BE2C (cell line): ENCODE data around the gene STING1.

ENCODE experiments used
- DNase-seq: peaks from one replicate; pipeline ENCODE4 v3.0.0-alpha.2; 2020
- H3K27me3 ChIP-seq: fragments of 250-450 bp; sonication (Bioruptor Pico); 2 replicates; pipeline ENCODE4 v1.5.1; 2020; ENCODE audit warnings: mild to moderate bottlenecking
- H3K36me3 ChIP-seq: fragments of 250-450 bp; sonication (Bioruptor Pico); 2 replicates; pipeline ENCODE4 v1.5.1; 2020; ENCODE audit warnings: mild to moderate bottlenecking
- H3K4me1 ChIP-seq: fragments of 250-450 bp; sonication (Bioruptor Pico); 2 replicates; pipeline ENCODE4 v1.5.1; 2020
- H3K4me3 ChIP-seq: 2 replicates; pipeline ENCODE4 v1.5.1; 2011; ENCODE audit warnings: low read depth, low read length
- H3K9me3 ChIP-seq: fragments of 250-450 bp; sonication (Bioruptor Pico); 2 replicates; pipeline ENCODE4 v1.5.1; 2020
- TF ChIP-seq, protein P1 (sequence below): IDR thresholded peaks from 2 replicates; pipeline ENCODE4 v1.5.1; 2012; ENCODE audit warnings: mild to moderate bottlenecking, low read depth, low read length

Gene STING1

DNA sequence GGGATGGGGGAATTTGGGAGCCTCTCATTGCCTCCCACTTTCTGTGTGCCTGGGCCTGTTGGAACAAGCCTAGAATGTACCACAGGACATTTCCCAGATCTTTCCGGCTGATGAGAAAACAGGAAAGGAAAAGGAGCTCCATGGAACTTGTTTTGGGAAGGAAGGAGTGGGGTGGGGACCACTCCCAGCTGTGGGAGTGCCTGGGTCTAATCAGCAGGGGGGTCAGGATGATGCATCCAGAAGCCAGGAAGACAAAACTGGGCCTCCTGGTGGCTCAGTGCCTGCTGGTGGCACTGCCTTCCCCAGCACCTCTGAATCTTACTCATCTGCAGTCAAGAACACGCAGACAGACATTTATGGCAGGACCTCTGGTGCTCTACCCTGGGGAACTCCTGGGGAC lies 9.0 kb downstream of the STING1 start:
- Histone ChIP-seq H3K4me3 (no peak overlapping the region), H3K27me3 (no peaks in the 10 kb centered on the region), H3K4me1 (no peaks in the 10 kb centered on the region), H3K9me3 (no peaks in the 10 kb centered on the region), H3K36me3 (no peaks in the 10 kb centered on the region)
- TF ChIP-seq, protein P1, sequence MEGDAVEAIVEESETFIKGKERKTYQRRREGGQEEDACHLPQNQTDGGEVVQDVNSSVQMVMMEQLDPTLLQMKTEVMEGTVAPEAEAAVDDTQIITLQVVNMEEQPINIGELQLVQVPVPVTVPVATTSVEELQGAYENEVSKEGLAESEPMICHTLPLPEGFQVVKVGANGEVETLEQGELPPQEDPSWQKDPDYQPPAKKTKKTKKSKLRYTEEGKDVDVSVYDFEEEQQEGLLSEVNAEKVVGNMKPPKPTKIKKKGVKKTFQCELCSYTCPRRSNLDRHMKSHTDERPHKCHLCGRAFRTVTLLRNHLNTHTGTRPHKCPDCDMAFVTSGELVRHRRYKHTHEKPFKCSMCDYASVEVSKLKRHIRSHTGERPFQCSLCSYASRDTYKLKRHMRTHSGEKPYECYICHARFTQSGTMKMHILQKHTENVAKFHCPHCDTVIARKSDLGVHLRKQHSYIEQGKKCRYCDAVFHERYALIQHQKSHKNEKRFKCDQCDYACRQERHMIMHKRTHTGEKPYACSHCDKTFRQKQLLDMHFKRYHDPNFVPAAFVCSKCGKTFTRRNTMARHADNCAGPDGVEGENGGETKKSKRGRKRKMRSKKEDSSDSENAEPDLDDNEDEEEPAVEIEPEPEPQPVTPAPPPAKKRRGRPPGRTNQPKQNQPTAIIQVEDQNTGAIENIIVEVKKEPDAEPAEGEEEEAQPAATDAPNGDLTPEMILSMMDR = no peak
- no peak for DNase-seq

DNA sequence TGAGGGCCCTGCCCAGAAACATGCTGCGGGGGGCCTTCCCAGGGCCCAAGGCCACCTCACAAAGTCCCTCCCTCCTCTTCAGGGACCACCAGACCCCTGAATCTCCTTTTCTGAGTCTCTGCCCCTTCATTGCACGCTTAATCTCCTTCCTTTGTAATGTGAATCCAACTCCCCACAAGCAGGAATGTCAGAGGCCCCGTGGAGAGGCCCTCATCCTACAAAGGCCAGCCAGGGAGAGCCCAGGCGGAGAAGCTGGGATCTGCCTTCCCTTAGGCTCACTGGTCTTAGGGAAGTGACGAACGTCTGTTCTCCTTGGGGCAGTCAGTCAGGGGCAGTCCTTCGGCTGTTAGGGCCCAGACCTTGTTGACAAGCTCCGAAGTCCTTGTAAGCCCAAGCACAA lies 9.5 kb downstream of the STING1 start:
- no peak for DNase-seq
- Histone ChIP-seq H3K4me1 (no peaks in the 10 kb centered on the region), H3K36me3 (no peaks in the 10 kb centered on the region), H3K27me3 (no peaks in the 10 kb centered on the region), H3K4me3 (no peak overlapping the region), H3K9me3 (no peaks in the 10 kb centered on the region)
- TF ChIP-seq, protein P1 = no peak

DNA sequence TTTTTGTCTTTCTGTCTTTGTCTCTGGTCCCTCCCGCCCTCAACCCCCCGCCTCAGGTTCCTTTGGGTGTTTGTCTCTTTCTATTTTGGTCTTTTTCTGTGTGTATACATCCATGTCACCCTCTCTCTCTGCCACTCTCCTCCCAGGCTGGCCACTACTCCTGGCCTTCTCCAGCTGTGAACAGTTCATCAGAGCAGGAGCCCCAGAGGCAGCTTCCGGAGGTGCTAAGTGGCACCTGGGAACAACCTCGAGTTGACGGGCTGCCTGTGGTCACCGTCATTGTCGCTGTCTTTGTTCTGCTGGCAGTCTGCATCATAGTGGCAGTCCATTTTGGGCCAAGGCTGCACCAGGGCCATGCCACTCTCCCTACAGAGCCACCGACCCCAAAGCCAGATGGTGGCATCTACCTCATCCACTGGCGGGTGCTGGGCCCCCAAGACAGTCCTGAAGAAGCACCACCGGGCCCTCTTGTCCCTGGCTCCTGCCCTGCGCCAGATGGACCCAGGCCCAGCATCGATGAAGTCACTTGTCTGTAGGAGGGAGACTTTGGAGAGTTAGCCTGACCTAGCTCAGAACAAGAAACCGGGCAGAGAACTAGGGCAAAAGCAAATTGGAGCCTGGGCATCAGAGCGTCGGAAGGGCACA lies 10.1 kb downstream of the STING1 start:
- Histone ChIP-seq H3K4me3 (no peak overlapping the region), H3K27me3 (no peaks in the 10 kb centered on the region), H3K36me3 (no peaks in the 10 kb centered on the region), H3K9me3 (no peaks in the 10 kb centered on the region), H3K4me1 (no peaks in the 10 kb centered on the region)
- TF ChIP-seq, protein P1 = no peak
- DNase-seq = no peak

DNA sequence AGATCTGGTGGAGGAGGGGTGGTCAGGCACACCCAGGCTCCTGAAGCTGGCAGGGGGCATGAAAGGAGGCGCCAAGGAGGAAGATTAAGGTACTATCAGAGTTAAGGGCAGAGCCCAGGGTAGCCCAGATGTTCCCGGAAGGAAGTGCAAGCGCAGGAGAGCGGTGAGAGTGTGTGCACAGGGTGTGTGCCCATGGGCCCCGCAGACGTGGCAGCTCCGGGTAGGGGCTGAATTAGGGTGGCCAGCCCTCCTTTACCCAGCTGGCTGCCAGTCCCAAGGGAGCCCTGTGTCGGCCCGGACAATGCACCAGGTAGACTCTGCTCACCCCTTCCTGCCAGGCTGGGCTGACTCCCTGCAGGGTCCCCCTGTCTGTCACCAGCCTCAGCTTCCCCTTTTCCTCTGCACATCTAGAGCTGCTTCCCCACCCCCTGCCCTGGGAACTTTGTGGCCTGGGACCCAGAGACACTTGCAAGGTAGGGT lies 11.7 kb downstream of the STING1 start, which contains the start of gene SMIM33:
Gene SMIM33, plus strand, starts transcription at position 184 of the 480 bp plus-strand sequence. Its CDS starts 118 bp downstream, at position 302.
- Histone ChIP-seq H3K27me3 (no peaks in the 10 kb centered on the region), H3K4me1 (no peaks in the 10 kb centered on the region), H3K36me3 (no peaks in the 10 kb centered on the region), H3K4me3 (no peak within 1 kb of the TSS), H3K9me3 (no peaks in the 10 kb centered on the region)
- no peak for DNase-seq
- TF ChIP-seq, protein P1 = no peak

DNA sequence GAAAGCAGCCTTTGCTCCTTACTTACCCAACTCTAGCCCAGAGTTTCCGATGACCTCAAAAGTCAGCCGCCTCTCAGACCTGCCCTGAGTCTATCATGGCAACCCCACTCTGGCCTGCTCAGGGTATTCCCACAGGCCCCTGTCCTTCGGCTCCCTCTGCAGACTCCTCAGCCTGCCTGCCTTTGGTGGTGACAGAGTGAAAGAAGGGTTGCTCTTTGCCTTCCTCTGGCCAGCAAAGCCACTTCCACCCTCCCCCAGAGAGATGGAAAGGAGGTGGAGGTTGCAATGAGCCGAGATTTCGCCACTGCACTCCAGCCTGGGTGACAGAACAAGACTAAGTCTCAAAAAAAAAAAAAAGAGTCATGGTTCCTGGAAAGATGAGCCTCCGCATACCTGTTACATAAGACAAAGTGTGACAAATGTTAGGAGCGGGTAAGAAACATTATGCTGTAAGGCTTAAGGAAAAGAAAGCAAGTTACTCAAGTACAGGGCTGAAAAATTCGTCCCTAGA lies 14.1 kb downstream of the STING1 start:
- Histone ChIP-seq H3K4me3 (no peak overlapping the region), H3K4me1 (no peaks in the 10 kb centered on the region), H3K27me3 (no peaks in the 10 kb centered on the region), H3K36me3 (no peaks in the 10 kb centered on the region), H3K9me3 (no peaks in the 10 kb centered on the region)
- DNase-seq = no peak
- TF ChIP-seq, protein P1 = no peak

DNA sequence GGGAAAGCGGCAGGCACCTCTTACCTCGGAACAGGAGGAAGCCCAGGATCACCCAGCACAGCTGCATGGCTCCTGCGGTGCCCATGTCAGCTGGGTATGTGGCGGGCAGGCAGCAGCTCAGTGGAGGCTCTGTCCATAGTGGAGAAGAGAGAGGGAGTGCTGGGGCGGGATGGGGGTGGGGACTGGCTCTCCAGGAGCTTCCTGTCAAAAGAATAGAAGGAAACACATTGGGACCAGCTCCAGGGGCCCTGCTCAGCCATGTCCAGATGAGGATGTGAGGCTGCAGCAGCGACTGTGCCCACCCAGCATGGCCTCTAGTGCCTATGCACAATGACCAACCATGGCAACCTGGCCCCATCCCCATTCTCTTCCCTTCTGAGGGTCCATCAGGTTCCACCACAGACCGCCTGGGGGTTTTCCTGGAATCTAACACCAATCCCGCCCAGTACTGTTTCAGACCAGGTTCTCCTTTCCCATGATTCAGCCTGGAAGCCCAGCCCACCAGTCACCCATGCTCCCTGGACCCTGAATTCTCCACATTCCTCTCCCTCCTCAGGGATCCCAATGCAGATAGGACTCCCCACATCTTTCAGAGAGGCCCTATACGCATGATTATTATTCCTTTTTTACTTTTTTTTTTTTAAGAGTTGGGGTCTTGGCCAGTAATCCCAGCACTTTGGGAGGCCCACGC lies 19.8 kb downstream of the STING1 start, which contains the start of gene ECSCR:
Gene ECSCR, minus strand, starts transcription at position 158 of the 691 bp plus-strand sequence. Its CDS starts 73 bp downstream, at position 85.
- no peaks in the 10 kb centered on the region for H3K9me3 ChIP-seq
- TF ChIP-seq, protein P1 = no peak
- no peaks in the 10 kb centered on the region for H3K27me3 ChIP-seq
- no peaks in the 10 kb centered on the region for H3K4me1 ChIP-seq
- no peak for DNase-seq
- no peaks in the 10 kb centered on the region for H3K36me3 ChIP-seq
- H3K4me3 ChIP-seq = no peak within 1 kb of the TSS
